ENCODE results near the gene COA7. TPM values are rescaled to one million over a fixed set of nuclear protein-coding genes. Genes with fewer than 3 reads are reported as not detected.

COA7 gene
- polyA plus RNA-seq, 3 donors, result 4.8 to 8.5 (median 6.2) TPM

- peaks cover 27 to 32% of the 10 kb centered on the region in 2 donors for H3K36me3 Mint-ChIP-seq
- H3K4me3 ChIP-seq (replicated peaks in 1 of 3; ENCODE audit: low read depth in 2 of 3, low read length in 3 of 3), result no peak overlapping the region
- H4K20me1 ChIP-seq (ENCODE audit: insufficient read depth, low read length), result no peaks in the 10 kb centered on the region
- H3K27ac ChIP-seq (ENCODE audit: low read depth in 1 of 2, low read length in 2 of 2), result no peak overlapping the region
- intact Hi-C loops (cut with micrococcal nuclease), result loop anchor here in 1 of 2 donors (10.0 kb wide), 1 partner anchor 130 kb away; the partner anchor contains the start of gene TUT4
- no peaks in the 10 kb centered on the region for H3K27me3 ChIP-seq (ENCODE audit: control insufficient read depth in 2 of 2, insufficient read depth in 2 of 2, low read length in 2 of 2)
- H3K36me3 ChIP-seq (replicated peaks in 1 of 2; ENCODE audit: control insufficient read depth in 1 of 2, insufficient read depth in 2 of 2, low read length in 2 of 2), result peaks cover 19 to 23% of the 10 kb centered on the region in 2 donors
- peaks cover 3% of the 10 kb centered on the region for H3K79me2 ChIP-seq (ENCODE audit: insufficient read depth, low read length)
- TF ChIP-seq CTCF (IDR thresholded peaks at IDR 0.05), result no peak
- H3K27ac Mint-ChIP-seq, result no peak overlapping the region
- no peak overlapping the region for H3K4me2 ChIP-seq (replicated peaks; ENCODE audit: extremely low read depth, low read length, poor library complexity, severe bottlenecking)
- WGBS (ENCODE audit: insufficient coverage), result no CpG with 5 or more reads among the region's 1 CpG
- H3K9me3 Mint-ChIP-seq, result peaks cover 0 to 6% (median 3%) of the 10 kb centered on the region in 7 donors
- H3K4me1 Mint-ChIP-seq, result peaks cover 3% of the 10 kb centered on the region
- no peaks in the 10 kb centered on the region for H3K9me3 ChIP-seq (replicated peaks in 1 of 2; ENCODE audit: control insufficient read depth in 1 of 2, insufficient read depth in 1 of 2, low read length in 2 of 2)
- no peak overlapping the region for H3K4me3 Mint-ChIP-seq
- H2AFZ ChIP-seq (ENCODE audit: insufficient read depth, low read depth, low read length, poor library complexity, severe bottlenecking), result no peak overlapping the region
- no peaks in the 10 kb centered on the region for H3K4me1 ChIP-seq (ENCODE audit: control insufficient read depth in 1 of 2, insufficient read depth in 2 of 2, low read length in 2 of 2)
- H3K27me3 Mint-ChIP-seq (ENCODE audit: low read depth in 3 of 3), result no peaks in the 10 kb centered on the region
- no peak overlapping the region for H3K9ac ChIP-seq (ENCODE audit: insufficient read depth, low read length, poor library complexity, severe bottlenecking)
- no peak for DNase-seq
Measured at GRCh38 chr1:52684545-52684944, 13.6 kb downstream of the COA7 start.

- H3K27me3 Mint-ChIP-seq (ENCODE audit: low read depth in 3 of 3), result no peaks in the 10 kb centered on the region
- H3K36me3 Mint-ChIP-seq, result peaks cover 21 to 27% of the 10 kb centered on the region in 2 donors
- Histone ChIP-seq H3K4me3 (replicated peaks in 1 of 3; ENCODE audit: low read depth in 2 of 3, low read length in 3 of 3) (no peak overlapping the region), H3K9ac (ENCODE audit: insufficient read depth, low read length, poor library complexity, severe bottlenecking) (no peak overlapping the region), H3K79me2 (ENCODE audit: insufficient read depth, low read length) (peaks cover under 1% of the 10 kb centered on the region), H4K20me1 (ENCODE audit: insufficient read depth, low read length) (no peaks in the 10 kb centered on the region), H3K36me3 (replicated peaks in 1 of 2; ENCODE audit: control insufficient read depth in 1 of 2, insufficient read depth in 2 of 2, low read length in 2 of 2) (peaks cover 17 to 20% of the 10 kb centered on the region in 2 donors), H3K27me3 (ENCODE audit: control insufficient read depth in 2 of 2, insufficient read depth in 2 of 2, low read length in 2 of 2) (no peaks in the 10 kb centered on the region), H3K9me3 (replicated peaks in 1 of 2; ENCODE audit: control insufficient read depth in 1 of 2, insufficient read depth in 1 of 2, low read length in 2 of 2) (no peaks in the 10 kb centered on the region), H2AFZ (ENCODE audit: insufficient read depth, low read depth, low read length, poor library complexity, severe bottlenecking) (no peak overlapping the region), H3K4me2 (replicated peaks; ENCODE audit: extremely low read depth, low read length, poor library complexity, severe bottlenecking) (no peak overlapping the region), H3K27ac (ENCODE audit: low read depth in 1 of 2, low read length in 2 of 2) (no peak overlapping the region), H3K4me1 (ENCODE audit: control insufficient read depth in 1 of 2, insufficient read depth in 2 of 2, low read length in 2 of 2) (no peaks in the 10 kb centered on the region)
- H3K27ac Mint-ChIP-seq, result no peak overlapping the region
- intact Hi-C loops (cut with micrococcal nuclease), result loop anchor here in 1 of 2 donors (10.0 kb wide), 1 partner anchor 129 kb away; the partner anchor contains the start of gene TUT4
- H3K4me1 Mint-ChIP-seq, result peaks cover 3% of the 10 kb centered on the region
- no peak for DNase-seq
- no peak for TF ChIP-seq CTCF (IDR thresholded peaks at IDR 0.05)
- WGBS (ENCODE audit: insufficient coverage), result 80% methylated on average over 2 of the region's 4 CpGs
- peaks cover 0 to 6% (median 3%) of the 10 kb centered on the region in 7 donors for H3K9me3 Mint-ChIP-seq
- H3K4me3 Mint-ChIP-seq, result no peak overlapping the region
Measured at GRCh38 chr1:52683367-52683940, 14.7 kb downstream of the COA7 start.

Measured in CD14-positive monocyte (primary cell).